Heart left ventricle (tissue), 16 donors: Measurements from ENCODE around the gene ARRB1. TPM values are rescaled to one million over a fixed set of nuclear protein-coding genes. Genes with fewer than 3 reads are reported as not detected.

Experiments used
- ATAC-seq, 4 donors: fragments of 200-7000 bp; cut with Tn5 transposase; one replicate each; pipeline ENCODE4 v1.9.1; 2020 to 2022; ENCODE audit warnings: moderate library complexity in 4 of 4, mild to moderate bottlenecking in 3 of 4, moderate number of reproducible peaks in 1 of 4
- DNase-seq, 5 donors: peaks; one replicate each; pipeline ENCODE4 v3.0.0-alpha.2; 2020
- H3K27ac ChIP-seq, 12 donors: fragments of 200-600 bp; sonication (generic) in 4 of 12; one replicate each; pipeline versions ENCODE4 v1.5.0 to v1.8.0; 2016 to 2022; ENCODE audit warnings: mild to moderate bottlenecking in 2 of 12
- H3K27me3 ChIP-seq, 9 donors: fragments of 200-600 bp; sonication (generic) in 2 of 9; one replicate each; pipeline versions ENCODE4 v1.5.1 to v1.8.0; 2016 to 2022; ENCODE audit warnings: mild to moderate bottlenecking in 3 of 9
- H3K36me3 ChIP-seq, 9 donors: fragments of 200-600 bp; sonication (generic) in 2 of 9; one replicate each; pipeline versions ENCODE4 v1.5.0 to v1.8.0; 2018 to 2022; ENCODE audit warnings: mild to moderate bottlenecking in 2 of 9
- H3K4me1 ChIP-seq, 12 donors: fragments of 200-600 bp; sonication (generic) in 4 of 12; one replicate each; pipeline versions ENCODE4 v1.5.0 to v1.8.0; 2016 to 2022; ENCODE audit warnings: mild to moderate bottlenecking in 3 of 12
- H3K4me3 ChIP-seq, 12 donors: fragments of 200-600 bp; sonication (generic) in 4 of 12; one replicate each; pipeline versions ENCODE4 v1.5.0 to v1.8.0; 2017 to 2022; ENCODE audit warnings: mild to moderate bottlenecking in 9 of 12, moderate library complexity in 4 of 12
- H3K9me3 ChIP-seq, 12 donors: fragments of 200-600 bp; sonication (generic) in 4 of 12; one replicate each; pipeline versions ENCODE4 v1.5.0 to v1.8.0; 2016 to 2022; ENCODE audit warnings: mild to moderate bottlenecking in 1 of 12
- POLR2A ChIP-seq, 2 donors: fragments of 450-650 bp; IDR thresholded peaks; one replicate each; pipeline ENCODE4 v1.6.1; 2017; ENCODE audit warnings: antibody characterized with exemption in 2 of 2, mild to moderate bottlenecking in 2 of 2, moderate library complexity in 2 of 2
- WGBS, 4 donors: extraction: QIAGEN DNeasy Blood & Tissue Kit in 2 of 4; methylation state at CpG; one replicate each; pipeline versions ENCODE4 v1.1.5 to v1.1.7; 2013 to 2018; 5-methylcytosine and 5-hydroxymethylcytosine counted together
- intact Hi-C, 10 donors: fragments of 100-400 bp; cut with DNase I; formaldehyde crosslinking; loops; one replicate each; pipeline versions ENCODE4 v1.11.1 to v1.14.2; 2022
- polyA plus RNA-seq, 2 donors: library from polyadenylated mRNA; stranded (reverse); fragments of 200-250 nt; gene quantifications; one replicate each; pipeline ENCODE4 v1.2.3, GENCODE V29; 2013
- total RNA-seq, 9 donors: library from RNA; depleted of rRNA in 2 of 9; stranded (reverse); fragments of >200 nt in 2 of 9; fragmentation: NEBNext Ultra II Directional in 3 of 9; extraction: Animal tissue kit (Norgen Biotek cat#: 25700) in 3 of 9; gene quantifications; one replicate each; pipeline versions ENCODE4 v1.1.0 to v1.2.4, GENCODE V29; 2016 to 2023
- TF ChIP-seq, protein P1 (sequence below), 12 donors: fragments of 200-600 bp; sonication (generic) in 4 of 12; IDR thresholded peaks; one replicate each; pipeline versions ENCODE4 v1.5.0 to v1.8.0; 2018 to 2022; ENCODE audit warnings: antibody characterized with exemption in 12 of 12, mild to moderate bottlenecking in 5 of 12
- donor health status: ischemic (EF 13 %, LVEDD 7.1; RV severe dilation, severe dysfunction).
- donor health status: healthy with polysubstance abuse.
- donor health status: DM: no; HTN: yes; CAD: no.
- donor health status: DM: no; HTN: no; CAD: no.
- donor health status: ischemic (EF 25% LVEDD 6.9; RV normal size, moderate dysfunction).
- donor health status: ischemic (EF 25% LVEDD 5.7; RV mildly dilated, moderate dysfunction).
- donor health status: healthy.
- donor health status: DM: yes; HTN: yes; CAD: no.
- donor health status: ischemic (EF 35%, LVEDD 5.7; RV mildly dilated, moderate dysfunction).
- donor health status: nonischemic (EF 11% LVEDD 7.7; RV severe dilation, severe dysfunction).
- donor health status: DM: yes; HTN: yes; CAD: no.
- donor health status: PGD.
- donor health status: ischemic (EF 29% LVEDD 5.4; RV normal size, mild dysfunction).
- donor health status: nonischemic (EF 23%, LVEDD 6.1; RV moderate dilation, normal function).

The ARRB1 gene
- total and polyA plus RNA-seq, 11 donors: 7.9 to 58.9 (median 25.4) TPM

DNA sequence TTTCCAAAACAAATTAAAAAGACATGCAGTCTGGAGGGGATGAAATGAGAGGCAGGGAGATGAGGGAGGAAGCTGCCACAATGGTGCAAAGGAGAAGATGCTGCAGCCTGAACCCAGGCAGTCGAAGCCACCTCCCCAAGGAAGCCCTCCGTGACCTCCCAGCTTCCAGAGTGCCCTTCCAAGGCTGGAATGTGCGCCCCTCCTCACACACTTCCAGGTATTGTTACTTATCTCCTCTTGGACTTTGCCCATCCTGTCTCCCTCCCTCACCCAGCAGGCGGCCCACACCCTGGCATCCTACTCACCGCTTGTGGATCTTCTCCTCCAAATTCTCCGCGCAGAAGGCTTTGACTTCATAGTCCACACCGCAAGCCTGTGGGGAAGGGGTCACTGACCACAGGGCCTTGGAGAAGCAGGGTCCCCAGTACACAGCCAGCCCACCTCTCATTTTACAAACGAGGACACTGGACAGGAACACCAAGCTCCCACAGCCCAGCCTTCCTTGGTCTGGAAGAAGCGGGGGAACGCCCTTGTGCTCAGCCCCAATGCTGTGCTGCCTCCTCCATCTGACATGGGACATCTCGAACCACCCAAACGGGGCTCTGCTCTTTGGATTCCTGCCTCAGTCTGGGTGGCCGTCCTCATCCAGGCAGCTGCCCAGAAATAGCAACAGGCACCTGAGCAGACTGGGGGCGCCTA is 70.5 kb downstream of the ARRB1 start:
- Histone ChIP-seq H3K36me3 (peaks cover 0 to 99% (median 57%) of the 10 kb centered on the region in 9 donors), H3K27ac (peak overlapping the region in 6 of 12 donors; percentile 2 to 43 (median 28)), H3K4me1 (peaks cover 0 to 24% (median 14%) of the 10 kb centered on the region in 12 donors), H3K27me3 (no peaks in the 10 kb centered on the region), H3K9me3 (no peaks in the 10 kb centered on the region), H3K4me3 (no peak overlapping the region)
- 72 to 79% (median 77%) methylated on average over 15 of the region's 15 CpGs for WGBS, 4 donors
- intact Hi-C loops: loop anchor here (1.0 to 10.0 kb wide), 11 partner anchors 36 to 254 kb away; partner anchors contain the start of gene GDPD5 (in 1 of the 10)
- peak in 2 of 4 donors; percentile 3 to 30 for ATAC-seq
- TF ChIP-seq POLR2A (IDR thresholded peaks at IDR 0.05): no peak
- TF ChIP-seq, protein P1, sequence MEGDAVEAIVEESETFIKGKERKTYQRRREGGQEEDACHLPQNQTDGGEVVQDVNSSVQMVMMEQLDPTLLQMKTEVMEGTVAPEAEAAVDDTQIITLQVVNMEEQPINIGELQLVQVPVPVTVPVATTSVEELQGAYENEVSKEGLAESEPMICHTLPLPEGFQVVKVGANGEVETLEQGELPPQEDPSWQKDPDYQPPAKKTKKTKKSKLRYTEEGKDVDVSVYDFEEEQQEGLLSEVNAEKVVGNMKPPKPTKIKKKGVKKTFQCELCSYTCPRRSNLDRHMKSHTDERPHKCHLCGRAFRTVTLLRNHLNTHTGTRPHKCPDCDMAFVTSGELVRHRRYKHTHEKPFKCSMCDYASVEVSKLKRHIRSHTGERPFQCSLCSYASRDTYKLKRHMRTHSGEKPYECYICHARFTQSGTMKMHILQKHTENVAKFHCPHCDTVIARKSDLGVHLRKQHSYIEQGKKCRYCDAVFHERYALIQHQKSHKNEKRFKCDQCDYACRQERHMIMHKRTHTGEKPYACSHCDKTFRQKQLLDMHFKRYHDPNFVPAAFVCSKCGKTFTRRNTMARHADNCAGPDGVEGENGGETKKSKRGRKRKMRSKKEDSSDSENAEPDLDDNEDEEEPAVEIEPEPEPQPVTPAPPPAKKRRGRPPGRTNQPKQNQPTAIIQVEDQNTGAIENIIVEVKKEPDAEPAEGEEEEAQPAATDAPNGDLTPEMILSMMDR (IDR thresholded peaks at IDR 0.05): no peak
- peak in 3 of 5 donors; percentile 27 to 52 (median 31) for DNase-seq

DNA sequence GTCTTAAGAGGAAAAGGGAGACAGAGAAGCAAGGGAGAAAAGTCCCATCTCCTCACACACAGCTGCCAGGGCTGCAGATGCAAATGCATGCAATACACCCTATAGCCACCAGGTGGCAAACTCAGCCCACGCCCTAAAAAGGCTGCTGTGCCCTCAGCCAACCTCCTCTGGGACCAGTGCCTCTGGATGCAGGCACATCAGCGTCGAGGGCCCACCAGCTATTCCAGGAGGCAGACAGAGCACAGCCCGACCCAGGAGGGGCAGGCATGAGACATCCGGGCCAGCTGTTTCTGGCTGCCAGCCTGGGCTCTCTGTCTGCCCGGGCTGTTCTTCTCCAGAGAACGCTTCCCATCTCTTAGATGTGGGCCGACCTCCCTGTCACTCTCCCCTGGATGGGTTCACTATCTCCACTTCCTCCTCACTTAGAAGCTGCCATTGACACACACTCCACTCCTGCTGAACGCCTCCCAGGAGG is 71.2 kb downstream of the ARRB1 start:
- Histone ChIP-seq H3K4me3 (no peak overlapping the region), H3K4me1 (peaks cover 0 to 31% (median 14%) of the 10 kb centered on the region in 12 donors), H3K27me3 (no peaks in the 10 kb centered on the region), H3K9me3 (no peaks in the 10 kb centered on the region), H3K27ac (peak overlapping the region in 6 of 12 donors; percentile 2 to 43 (median 22)), H3K36me3 (peaks cover 0 to 99% (median 56%) of the 10 kb centered on the region in 9 donors)
- DNase-seq (peak; percentile 69 to 86 (median 82)), ATAC-seq (peak; percentile 77 to 90 (median 84))
- 8 to 11% (median 9%) methylated on average over 8 to 9 of the region's 9 CpGs for WGBS, 4 donors
- intact Hi-C loops: loop anchor here (1.0 to 10.0 kb wide), 11 partner anchors 37 to 255 kb away; partner anchors contain the start of gene GDPD5 (in 1 of the 10)
- TF ChIP-seq, protein P1 (IDR thresholded peaks at IDR 0.05): peak; percentile 93 to 100 (median 99)
- no peak for TF ChIP-seq POLR2A (IDR thresholded peaks at IDR 0.05)

DNA sequence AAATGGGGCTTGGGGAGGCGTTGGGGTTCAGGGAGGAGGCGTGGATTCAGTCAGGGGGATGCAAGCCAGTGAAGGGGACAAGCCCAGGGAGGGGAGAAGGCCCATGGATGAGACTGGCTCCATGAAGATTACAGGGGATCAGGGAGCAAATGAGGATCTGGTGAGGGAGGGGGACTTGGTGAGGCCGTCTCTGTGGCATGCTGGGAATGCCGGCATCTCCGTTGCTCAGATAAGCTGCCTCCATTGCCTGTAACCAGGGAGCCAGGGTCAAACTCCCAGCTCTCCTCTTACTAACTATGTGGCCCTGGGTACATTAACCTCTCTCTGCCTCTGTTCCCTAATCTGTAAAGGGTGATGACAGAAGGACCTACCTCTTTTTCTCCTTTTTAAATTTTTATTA is 72.2 kb downstream of the ARRB1 start:
- ATAC-seq (peak in 1 of 4 donors; percentile 25), DNase-seq (peak in 3 of 5 donors; percentile 10 to 11 (median 10))
- intact Hi-C loops: no loop called here
- H3K27ac ChIP-seq: peak overlapping the region in 2 of 12 donors; percentile 43 to 44
- no peak overlapping the region for H3K4me3 ChIP-seq
- H3K9me3 ChIP-seq: no peaks in the 10 kb centered on the region
- TF ChIP-seq POLR2A (IDR thresholded peaks at IDR 0.05): no peak
- TF ChIP-seq, protein P1 (IDR thresholded peaks at IDR 0.05): no peak
- H3K4me1 ChIP-seq: peaks cover 0 to 37% (median 14%) of the 10 kb centered on the region in 12 donors
- no peaks in the 10 kb centered on the region for H3K27me3 ChIP-seq
- H3K36me3 ChIP-seq: peaks cover 0 to 93% (median 56%) of the 10 kb centered on the region in 9 donors
- 45 to 76% (median 60%) methylated on average over 5 of the region's 5 CpGs for WGBS, 4 donors
